ENCODE measurements around the gene MFSD12.

- TF ChIP-seq EZH2phosphoT487 (conservative IDR thresholded peaks at IDR 0.05; ENCODE audit: low read length) = no peak
- TF ChIP-seq, protein P1, sequence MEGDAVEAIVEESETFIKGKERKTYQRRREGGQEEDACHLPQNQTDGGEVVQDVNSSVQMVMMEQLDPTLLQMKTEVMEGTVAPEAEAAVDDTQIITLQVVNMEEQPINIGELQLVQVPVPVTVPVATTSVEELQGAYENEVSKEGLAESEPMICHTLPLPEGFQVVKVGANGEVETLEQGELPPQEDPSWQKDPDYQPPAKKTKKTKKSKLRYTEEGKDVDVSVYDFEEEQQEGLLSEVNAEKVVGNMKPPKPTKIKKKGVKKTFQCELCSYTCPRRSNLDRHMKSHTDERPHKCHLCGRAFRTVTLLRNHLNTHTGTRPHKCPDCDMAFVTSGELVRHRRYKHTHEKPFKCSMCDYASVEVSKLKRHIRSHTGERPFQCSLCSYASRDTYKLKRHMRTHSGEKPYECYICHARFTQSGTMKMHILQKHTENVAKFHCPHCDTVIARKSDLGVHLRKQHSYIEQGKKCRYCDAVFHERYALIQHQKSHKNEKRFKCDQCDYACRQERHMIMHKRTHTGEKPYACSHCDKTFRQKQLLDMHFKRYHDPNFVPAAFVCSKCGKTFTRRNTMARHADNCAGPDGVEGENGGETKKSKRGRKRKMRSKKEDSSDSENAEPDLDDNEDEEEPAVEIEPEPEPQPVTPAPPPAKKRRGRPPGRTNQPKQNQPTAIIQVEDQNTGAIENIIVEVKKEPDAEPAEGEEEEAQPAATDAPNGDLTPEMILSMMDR (IDR thresholded peaks at IDR 0.05; ENCODE audit: insufficient read depth, low read length, poor library complexity, severe bottlenecking) = no peak
Observed at GRCh38 chr19:3595521-3596061, 38.2 kb upstream of the MFSD12 start.
